ENCODE measurements around the gene ACTRT2.

ACTRT2 gene

DNA sequence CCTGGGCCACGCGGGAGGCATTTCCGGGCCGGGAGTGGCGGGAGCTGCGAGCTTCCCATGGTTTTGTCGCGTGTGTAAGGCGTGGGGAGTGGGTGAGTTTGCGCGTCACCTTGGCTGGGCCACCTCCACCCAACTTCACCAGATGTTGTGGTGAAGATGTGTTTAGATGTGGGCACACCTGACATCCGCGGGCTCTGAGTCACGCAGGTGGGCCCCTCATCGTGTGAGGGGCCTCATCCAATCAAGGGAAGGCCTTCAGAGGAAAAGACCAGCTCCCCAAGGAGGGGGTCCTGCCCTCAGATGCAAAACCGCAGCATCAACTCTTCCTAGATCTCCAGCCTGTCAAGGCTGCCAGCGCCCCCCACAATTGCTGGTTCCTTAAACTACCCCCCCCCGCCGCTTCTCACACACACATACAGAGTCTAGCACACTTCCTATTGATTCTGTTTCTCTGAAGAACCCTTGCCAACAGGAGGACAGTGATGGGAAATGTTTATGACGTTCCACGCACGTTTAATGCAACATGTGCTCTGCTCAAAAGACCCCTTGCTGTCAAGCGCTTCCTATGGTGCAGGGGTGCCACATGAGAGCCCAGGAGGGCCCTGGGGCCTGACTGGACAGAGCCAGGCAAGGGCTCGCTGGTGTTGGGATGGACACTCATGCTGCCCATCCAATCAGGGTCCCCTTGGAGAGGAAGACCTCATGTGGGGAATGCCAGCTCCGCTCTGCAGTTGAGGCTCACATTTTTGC is 11.9 kb downstream of the ACTRT2 start:
- no peak for DNase-seq (ENCODE audit: low read depth)

DNA sequence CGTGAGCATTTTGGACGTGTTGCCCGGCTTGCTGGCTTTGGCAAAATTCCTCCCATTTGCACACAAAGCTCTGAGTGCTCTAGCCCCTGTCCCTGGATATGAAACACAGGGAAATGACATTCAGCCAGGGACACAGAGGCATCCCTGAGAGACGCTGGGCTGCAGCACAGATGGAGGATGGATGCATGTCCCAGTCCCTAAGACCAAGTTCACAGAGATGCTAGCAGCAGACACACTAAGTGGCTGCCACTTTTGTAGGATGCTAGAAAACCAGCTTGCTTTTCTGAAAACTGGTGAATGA is 12.5 kb downstream of the ACTRT2 start:
- DNase-seq (ENCODE audit: low read depth), result no peak

DNA sequence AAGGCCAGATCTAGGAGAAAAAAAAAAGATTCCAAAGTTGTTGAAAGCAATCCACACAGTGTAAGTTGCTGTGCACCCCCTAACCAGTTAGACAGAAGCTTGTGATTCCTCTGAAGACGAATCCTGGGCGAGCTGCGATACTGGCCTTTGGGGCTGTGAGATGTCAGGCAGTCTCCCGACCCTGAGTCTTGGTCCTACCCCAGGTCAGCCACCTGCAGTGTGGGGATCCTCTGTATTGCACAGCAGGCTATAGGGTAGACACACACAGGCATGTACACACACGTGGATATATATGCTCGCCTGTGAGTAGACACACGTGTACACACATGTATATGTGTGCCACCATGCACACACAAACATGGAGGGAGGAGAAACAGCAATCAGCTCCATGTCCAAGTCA is 12.9 kb downstream of the ACTRT2 start:
- DNase-seq (ENCODE audit: low read depth), result no peak

DNA sequence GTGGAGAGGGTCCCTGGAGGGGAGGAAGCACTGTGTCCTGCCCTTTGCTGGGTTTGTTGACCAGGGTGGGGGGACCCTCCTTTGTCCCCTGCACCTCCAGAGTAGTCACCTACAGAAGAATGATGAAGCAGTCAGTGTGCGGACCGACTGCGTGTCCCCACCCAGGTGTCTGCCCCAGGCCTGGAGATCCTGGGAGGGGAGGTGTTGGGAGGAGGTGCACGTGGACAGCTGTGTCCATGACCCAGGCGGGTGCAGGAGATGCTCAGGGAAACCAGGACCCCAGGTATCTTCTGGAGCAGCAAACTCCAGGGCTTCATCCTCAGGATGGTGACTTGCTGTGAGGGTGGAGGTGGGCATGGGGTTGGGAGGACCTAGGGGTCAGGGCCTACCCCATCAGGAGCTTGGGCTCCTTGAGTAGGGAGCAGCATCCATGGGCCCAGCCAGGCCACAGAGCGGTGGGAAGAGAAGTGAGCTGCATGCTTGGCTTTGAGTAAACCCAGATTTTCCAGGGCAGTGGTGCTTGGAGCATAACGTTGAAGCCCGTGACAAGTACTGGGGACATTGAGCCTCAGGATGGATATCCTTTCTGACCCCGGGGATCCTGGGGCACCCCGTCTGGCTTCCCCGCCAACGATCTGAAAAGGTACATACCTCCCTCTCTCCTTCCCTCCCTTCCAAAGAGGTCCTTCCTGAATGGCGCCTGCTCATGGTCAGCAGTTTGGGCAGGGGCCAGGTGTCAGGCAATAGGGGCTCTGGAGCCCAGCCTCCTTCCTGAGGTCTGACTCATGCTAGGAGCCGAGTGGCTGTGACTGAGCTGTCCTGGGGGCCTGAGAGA is 13.7 kb downstream of the ACTRT2 start:
- no peak for DNase-seq (ENCODE audit: low read depth)

DNA sequence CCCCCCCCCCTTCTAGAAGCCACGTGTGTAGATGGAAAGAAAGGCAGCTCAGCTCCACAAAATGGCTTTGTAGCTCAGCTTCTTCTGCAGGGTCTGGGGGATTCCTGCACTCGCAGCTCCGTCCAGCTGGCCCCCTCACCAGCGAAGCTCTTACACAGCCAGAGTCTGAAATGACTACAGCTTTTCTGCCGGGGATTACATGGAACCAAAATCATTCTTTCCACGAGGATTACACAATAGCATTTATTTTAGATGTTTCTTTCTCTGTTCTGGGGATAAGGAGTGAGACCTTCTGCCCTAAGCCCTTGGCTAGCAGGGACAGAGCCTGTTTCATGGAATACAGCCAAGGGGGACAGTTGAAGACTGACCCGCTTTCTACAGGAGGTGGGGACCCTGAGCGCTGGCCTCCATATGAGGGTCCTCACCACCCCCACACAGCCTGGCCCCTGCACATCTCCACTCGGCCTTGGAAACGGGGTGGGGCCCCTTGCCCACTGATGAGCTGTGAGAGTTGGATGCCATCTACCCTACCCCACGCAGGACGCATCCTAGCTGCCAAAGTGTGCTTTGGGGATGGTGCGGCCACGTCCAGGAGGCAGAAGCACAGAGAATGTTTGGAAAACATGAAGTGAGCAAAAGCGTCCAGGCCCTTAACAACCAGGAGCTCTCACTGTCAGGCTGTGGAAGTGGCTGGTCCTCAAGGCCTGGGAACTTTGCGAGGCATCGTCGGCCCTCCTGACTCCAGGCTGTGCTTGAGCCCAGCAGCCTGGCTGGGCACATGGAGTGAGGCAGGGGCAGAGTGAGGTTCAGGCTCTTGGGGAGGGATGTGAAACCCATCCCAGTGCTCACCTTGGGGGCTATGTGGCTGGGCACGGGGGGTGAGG is 14.5 kb downstream of the ACTRT2 start:
- DNase-seq (ENCODE audit: low read depth), result no peak

DNA sequence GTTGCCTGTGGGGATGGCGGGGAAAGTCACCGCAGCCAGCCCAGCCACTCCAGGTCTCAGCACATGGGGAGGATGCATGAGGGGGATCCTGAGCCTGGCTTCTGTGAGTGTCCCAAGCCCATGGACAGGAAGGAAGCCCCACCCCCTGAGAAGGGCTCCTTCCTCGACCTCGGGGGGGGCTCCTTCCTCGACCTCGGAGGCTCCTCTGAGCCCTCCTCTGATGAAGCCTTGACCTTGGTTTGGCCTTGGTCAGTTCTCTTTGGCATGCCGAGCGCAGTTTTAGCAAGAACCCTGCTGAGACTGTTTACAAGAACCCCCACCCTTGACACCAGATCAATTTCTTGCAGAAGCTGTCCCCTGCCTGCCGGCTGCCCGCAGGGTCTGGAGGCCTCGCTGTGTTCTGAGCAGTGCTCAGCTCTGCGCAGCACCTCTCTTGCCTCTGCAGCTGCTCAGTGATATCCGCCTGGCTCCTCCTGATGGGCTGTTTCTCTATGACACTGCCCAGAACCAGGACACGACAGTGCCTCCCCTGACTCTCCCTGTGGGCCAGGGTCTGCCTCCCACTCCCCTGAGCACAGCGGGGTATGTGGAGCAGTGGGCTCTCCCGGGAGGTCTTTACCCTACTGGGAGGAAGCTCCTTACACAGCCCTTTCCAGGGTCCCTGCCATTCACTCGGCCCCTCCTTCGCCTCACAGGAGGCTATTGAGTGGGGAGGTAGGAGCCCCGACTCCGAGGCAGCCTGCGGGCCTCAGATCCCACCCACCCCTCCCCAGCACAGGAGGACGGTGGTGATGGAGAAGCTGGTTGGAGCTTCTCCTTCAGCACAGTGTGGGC is 15.4 kb downstream of the ACTRT2 start:
- no peak for DNase-seq (ENCODE audit: low read depth)

DNA sequence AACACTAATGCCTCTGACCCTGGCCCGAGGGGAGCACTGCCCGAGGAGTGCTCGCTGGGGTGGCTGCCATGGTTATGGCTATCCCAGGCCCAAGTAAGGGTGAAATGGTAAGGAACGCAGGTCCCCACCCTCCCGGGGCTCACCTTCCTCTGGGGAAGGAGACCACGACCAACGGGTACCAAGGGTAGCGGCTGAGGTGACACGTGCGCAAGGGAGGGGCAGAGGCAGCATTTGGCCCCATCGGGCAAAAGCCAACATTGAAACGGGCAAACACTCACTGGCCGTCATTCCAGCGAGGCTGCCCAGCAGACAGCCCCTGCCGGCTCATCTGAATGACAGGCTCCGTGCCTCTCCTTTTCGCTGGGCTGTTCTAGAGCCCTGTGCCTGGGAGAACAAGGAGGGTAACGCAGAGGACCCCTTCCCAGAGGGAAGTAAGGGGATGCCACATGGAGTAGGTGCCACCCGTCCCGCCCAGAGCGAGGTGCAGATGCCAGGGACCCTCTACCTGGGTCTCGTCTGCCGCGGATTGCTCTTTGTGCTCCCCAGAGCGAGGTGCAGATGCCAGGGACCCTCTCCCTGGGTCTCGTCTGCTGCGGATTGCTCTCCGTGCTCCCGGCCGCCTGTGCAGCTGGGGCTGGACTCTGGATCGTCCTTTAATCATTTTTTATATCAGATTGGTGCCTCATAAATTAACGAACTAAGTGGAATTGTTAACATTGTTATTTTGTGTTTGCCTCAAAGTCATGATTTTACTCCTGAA is 16.2 kb downstream of the ACTRT2 start:
- DNase-seq (ENCODE audit: low read depth), result no peak

DNA sequence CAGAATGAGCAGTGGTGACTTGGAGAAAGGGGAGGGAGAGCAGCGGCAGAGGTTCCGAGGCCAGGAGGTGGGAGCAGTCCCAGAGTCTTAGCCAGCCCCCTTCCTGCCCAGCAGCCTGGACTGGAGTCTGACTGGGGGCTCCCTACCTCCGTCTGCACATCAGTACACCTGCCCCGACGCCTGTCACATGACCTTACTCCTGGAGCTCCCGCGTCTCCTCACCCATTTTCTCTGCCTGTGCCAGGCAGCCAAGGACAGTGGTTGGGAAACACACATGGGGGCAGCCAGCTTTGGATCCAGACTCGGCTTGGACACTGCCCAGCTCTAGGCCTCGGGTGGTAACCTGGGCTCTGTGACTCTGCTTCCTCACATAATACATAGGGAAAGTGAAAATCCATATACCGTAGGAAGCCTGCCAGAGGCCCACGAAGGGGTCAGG is 16.9 kb downstream of the ACTRT2 start:
- DNase-seq (ENCODE audit: low read depth), result no peak

DNA sequence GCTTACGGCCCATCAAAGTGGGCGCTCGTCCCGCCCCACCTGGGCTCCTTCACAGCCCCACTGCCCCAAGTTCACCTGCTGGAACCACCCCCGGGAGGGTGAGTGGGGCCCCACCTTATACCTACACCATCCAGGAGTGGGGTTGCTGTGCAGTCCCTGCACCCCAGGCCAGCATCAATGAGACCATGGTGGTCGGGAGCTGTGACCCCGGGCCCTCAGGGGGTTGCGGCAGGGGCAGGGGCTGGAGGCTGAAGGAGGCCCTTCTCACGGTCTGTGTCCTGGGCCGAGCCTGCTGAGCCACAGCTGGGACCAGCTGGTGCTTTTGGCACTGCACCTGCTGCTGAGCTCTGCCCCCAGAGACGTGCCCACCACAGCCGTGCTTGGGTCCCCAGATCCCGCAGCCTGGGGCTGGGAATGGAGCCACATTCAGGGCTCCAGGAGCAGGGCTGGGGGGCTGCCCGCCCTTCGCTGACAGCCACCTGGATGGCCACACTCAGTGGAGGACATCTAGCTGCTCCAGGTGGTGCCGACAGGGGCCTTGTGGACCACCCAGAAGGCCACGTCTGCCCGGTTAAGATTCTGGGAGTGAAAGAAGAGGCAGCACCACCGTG is 17.4 kb downstream of the ACTRT2 start:
- no peak for DNase-seq (ENCODE audit: low read depth)

DNA sequence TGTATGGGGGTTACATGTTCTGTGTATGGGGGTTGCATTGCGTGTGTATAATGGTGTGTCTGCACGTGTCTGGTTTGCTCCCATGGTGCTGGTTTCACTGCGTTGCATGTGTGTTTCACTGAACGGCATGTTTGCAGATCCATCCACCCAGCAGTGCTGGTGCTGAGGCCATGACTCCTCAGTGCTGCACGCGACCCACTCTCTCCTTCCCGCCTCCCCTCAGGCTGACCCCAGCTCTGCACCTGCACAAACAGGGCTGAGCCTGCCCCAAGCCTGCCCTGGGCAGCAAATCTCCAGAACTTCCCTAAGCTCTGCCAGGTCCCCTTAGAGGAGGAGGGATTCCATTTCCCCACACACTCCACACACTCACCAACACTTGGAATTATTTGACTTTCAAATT is 18.7 kb downstream of the ACTRT2 start:
- no peak for DNase-seq (ENCODE audit: low read depth)

DNA sequence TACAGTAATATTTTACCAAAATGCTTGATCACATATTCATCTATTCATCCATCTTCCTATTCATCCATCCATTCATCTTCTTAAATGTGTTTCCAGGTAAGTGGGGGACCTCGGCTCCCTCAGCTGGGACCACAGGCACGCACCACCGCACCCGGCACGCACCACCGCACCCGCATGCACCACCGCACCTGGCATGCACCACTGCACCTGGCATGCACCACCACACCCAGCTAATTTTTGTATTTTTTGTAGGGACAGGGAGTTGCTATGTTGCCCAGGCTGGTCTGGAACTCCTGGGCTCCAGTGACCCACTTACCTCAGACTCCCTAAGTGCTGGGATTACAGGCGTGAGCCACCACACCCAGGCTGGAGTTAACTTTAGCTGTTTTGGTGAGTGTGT is 21.2 kb downstream of the ACTRT2 start:
- no peak for DNase-seq (ENCODE audit: low read depth)

DNA sequence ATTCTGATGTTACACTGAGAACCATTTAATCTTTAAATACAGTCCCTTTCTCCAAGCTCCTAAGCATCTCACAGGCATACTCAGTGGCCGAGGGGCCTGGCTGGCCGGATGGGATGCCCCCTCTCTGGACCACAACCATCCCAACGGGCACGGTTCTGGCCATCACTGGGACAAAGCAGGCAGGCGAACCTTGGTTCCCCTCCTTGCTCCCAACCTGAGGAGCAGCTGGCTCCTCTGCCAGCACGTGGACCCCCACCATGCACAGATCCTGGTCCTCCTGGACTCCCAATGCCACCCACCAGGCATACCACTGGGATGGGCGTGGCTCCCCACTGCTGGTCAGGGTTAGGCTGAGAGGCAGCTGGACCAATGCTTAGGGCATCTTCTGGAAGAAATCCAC is 27.9 kb downstream of the ACTRT2 start:
- no peak for DNase-seq (ENCODE audit: low read depth)

DNA sequence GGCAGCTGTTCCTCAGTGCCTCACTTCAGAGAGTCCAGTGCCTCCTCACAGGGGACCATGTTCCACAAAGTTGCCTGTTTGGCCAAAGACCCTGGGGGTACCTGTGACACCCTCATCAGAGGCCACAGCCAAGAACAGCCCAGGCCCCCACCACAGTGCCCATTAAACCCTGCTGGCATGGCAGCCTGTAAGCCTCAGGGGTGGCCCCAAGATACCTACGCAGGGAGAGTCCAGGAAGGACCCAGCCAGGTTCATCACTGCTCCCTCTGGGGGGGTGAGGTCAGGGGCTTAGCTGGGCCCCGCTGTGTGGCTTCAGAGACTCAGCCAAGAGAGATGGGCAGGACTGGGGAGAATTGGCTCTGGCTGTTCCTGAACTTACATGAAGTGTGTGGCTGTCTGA is 28.6 kb downstream of the ACTRT2 start:
- DNase-seq (ENCODE audit: low read depth), result no peak

DNA sequence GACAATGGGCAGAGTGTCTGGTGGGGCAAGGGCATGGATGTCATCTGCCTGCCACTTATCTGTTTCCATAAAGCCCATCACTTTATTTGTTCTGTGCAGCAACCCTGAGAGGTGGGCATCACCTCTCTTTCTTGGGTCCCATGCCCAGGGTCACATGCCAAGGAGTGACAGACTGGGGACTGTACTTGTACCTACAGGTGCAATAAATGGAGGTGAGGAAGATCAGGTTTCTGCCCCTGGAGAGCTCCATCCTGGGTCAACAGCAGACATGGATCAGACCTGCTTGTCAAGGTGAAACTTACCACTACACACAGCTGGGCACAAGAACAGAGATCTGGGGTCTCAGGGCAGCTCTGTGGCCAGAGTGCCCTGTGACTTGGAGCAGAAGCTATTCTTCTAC is 29.3 kb downstream of the ACTRT2 start:
- DNase-seq (ENCODE audit: low read depth), result no peak

DNA sequence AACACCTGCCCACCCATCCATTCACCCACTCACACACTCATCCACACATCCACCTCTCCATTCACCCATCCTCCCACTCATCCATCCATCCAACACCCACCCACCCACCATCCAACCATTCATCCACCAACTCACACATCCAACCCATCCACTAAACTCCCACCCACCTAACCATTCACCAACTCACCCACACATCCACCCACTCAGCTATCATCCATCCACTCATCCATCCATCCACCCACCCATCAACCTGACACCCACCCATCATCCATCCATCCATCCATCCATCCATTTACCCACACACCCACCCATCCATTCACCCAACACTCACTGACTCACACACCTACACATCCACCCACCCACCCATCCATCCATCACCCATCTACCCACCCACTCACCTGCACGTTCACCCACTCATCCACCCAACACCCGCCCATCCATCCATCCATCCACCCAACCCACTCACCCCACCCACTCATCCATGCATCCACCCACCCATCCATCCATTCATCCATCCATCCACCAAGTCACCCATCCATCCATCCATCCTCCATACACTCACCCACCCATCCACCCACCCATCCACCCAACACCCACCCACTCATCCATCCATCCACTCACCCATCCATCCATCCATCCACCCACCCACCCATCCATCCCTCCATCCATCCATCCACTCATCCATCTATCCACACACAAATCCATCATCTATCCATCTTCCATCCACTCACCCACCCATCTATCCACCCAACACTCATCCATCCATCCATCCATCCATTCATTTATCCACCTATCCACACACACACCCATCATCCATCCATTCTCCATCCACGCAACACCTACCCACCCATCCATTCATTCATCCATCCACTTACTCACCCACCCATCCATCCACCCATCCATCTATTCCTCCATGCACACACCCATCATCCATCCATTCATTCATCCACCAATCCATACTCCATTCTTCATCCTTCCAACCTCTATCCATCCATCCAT is 30.3 kb downstream of the ACTRT2 start:
- DNase-seq (ENCODE audit: low read depth), result no peak

DNA sequence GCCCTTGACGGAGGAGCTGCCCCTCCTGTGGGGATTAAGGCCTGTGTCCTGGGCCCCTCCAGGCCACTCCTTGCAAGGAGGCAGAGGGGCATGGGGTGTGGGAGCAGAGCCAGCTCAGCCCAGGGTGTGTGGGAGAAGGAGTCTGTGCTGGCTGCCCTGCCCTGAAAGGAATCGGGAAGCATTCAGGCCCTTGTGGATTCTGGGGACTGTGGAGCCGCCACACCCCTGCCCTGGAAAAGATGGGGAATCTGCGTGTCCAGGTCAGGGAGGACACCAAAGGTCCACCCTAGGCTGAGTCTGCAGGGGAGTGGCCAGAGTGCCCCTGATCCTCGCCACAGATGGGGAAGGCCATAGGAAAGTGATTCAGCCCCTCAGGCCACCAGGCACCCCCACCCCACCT is 31.2 kb downstream of the ACTRT2 start:
- DNase-seq (ENCODE audit: low read depth), result no peak

DNA sequence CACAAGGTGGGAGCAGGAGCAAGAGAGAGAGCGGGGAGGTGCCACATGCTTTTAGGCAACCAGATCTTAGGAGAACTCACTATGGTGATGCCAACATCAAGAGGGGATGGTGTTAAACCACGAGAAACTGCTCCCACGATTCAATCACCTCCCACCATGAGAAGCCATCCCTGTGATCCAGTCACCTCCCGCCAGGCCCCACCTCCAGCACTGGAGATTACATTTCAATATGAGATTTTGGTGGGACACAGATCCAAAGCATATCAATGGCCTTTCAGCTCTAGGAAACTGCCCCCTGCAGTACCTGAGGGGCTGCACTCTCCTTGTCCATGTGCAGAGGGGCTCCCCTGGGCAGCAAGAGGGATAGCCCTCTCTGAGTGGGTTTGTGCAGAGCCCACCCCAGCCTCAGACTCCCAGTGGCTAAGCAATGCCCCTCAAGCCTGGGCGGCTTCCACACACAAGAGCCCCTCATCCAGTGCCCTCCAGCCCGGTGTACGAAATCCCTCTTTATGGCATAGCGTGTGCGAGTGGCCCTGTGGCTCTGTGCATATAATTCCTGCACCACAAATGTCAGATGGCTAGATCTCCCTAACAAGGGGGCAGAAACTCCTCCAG is 32.2 kb downstream of the ACTRT2 start:
- DNase-seq (ENCODE audit: low read depth), result no peak

DNA sequence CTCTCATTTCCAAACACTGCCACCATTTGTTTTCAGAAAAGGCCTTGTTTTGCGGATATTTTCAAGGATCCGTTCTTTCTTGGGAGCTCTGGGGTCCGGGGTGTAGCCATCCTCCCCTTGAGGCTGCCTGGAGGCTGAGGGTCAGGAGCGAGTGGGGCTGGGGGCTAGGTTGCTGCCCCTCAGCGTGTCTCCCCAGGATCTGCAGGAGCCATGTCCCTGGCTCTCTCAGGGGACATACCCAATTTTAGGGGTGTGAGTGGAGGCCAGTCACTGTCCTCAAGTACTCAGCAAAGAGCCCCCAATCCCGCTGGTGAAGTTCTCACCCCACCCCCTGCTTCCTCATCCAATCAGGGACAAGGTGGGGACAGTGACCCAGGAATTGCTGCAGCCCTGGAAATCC is 32.7 kb downstream of the ACTRT2 start:
- no peak for DNase-seq (ENCODE audit: low read depth)

DNA sequence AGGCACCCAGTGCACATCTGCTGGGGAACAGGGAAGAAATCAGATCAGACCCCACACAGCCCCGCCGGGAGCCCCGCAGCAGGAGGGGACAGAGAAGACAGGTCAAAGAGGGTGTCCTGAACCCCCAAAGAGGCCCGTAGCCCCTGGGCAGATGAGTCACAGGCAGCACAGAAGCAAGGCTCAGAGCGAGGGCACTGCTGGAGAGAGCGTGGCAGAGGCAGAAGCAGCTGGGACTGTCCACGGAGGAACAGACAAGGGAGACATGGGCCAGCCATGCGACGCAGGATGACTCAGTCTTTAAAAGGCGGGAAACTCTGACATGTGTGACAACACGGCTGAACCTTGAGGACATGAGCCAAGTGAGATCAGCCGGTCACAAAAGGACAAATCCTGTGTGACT is 33.2 kb downstream of the ACTRT2 start:
- DNase-seq (ENCODE audit: low read depth), result no peak
